Measurements from ENCODE around the gene LRRC14B. TPM values are rescaled to one million over a fixed set of nuclear protein-coding genes. Genes with fewer than 3 reads are reported as not detected.

LRRC14B gene
- total RNA-seq, 1 experiment from 2014 or later, result not detected

- BruUV-seq (replicated peaks), result no TSS peak
- Histone ChIP-seq H3K9ac (ENCODE audit: low read length) (no peak overlapping the region), H3K36me3 (ENCODE audit: low read depth, low read length) (no peaks in the 10 kb centered on the region), H3K4me1 (ENCODE audit: insufficient read depth, low read length) (peaks cover 6% of the 10 kb centered on the region), H3K27ac (ENCODE audit: low read length) (no peak overlapping the region), H3K27me3 (ENCODE audit: low read length) (no peaks in the 10 kb centered on the region), H3K9me3 (ENCODE audit: low read length) (no peaks in the 10 kb centered on the region), H3K4me2 (ENCODE audit: low read length) (no peak overlapping the region), H4K20me1 (ENCODE audit: low read length) (no peaks in the 10 kb centered on the region), H3K9me2 (replicated peaks; ENCODE audit: low read length) (no peaks in the 10 kb centered on the region), H3K79me2 (ENCODE audit: low read length) (no peaks in the 10 kb centered on the region), H3F3A (ENCODE audit: low read length, unreplicated experiment) (no peaks in the 10 kb centered on the region), H3K4me3 (ENCODE audit: low read length) (no peak overlapping the region), H2AFZ (ENCODE audit: low read length) (no peak overlapping the region)
- ATAC-seq (no peak), DNase-seq (no peak)
- POLR2A ChIA-PET (ENCODE audit: unreplicated experiment), result no interaction called here
- CTCF ChIA-PET, result no interaction called here
- intact Hi-C loops (cut with micrococcal nuclease), result no loop called here
- TF ChIP-seq CTCF (conservative IDR thresholded peaks at IDR 0.05; ENCODE audit: low read depth, low read length), result no peak
- no peak for TF ChIP-seq EZH2 (IDR thresholded peaks at IDR 0.05; ENCODE audit: low read length, unreplicated experiment)
- TF ChIP-seq EZH2phosphoT487 (IDR thresholded peaks at IDR 0.05; ENCODE audit: borderline replicate concordance, low read length), result no peak
Observed at GRCh38 chr5:192970-193831, 1.9 kb downstream of the LRRC14B start.

- ATAC-seq (no peak), DNase-seq (no peak)
- Histone ChIP-seq H3K79me2 (ENCODE audit: low read length) (no peaks in the 10 kb centered on the region), H3K9me3 (ENCODE audit: low read length) (no peaks in the 10 kb centered on the region), H4K20me1 (ENCODE audit: low read length) (no peaks in the 10 kb centered on the region), H3K27me3 (ENCODE audit: low read length) (no peaks in the 10 kb centered on the region), H3K4me3 (ENCODE audit: low read length) (no peak overlapping the region), H3K36me3 (ENCODE audit: low read depth, low read length) (no peaks in the 10 kb centered on the region), H3K9me2 (replicated peaks; ENCODE audit: low read length) (no peaks in the 10 kb centered on the region), H3K27ac (ENCODE audit: low read length) (no peak overlapping the region), H3K4me1 (ENCODE audit: insufficient read depth, low read length) (no peaks in the 10 kb centered on the region), H3K4me2 (ENCODE audit: low read length) (no peak overlapping the region), H3F3A (ENCODE audit: low read length, unreplicated experiment) (no peaks in the 10 kb centered on the region), H2AFZ (ENCODE audit: low read length) (no peak overlapping the region), H3K9ac (ENCODE audit: low read length) (no peak overlapping the region)
- no TSS peak for BruUV-seq (replicated peaks)
- TF ChIP-seq EZH2 (IDR thresholded peaks at IDR 0.05; ENCODE audit: low read length, unreplicated experiment), result no peak
- TF ChIP-seq EZH2phosphoT487 (IDR thresholded peaks at IDR 0.05; ENCODE audit: borderline replicate concordance, low read length), result no peak
- TF ChIP-seq CTCF (conservative IDR thresholded peaks at IDR 0.05; ENCODE audit: low read depth, low read length), result no peak
- ChIA-PET POLR2A (ENCODE audit: unreplicated experiment) (no interaction called here), CTCF (no interaction called here)
- intact Hi-C loops (cut with micrococcal nuclease), result no loop called here
Observed at GRCh38 chr5:194102-194501, 2.8 kb downstream of the LRRC14B start.

GRCh38 chr5:194603-195209 lies 3.4 kb downstream of the LRRC14B start:
- Histone ChIP-seq H4K20me1 (ENCODE audit: low read length) (no peaks in the 10 kb centered on the region), H3K36me3 (ENCODE audit: low read depth, low read length) (no peaks in the 10 kb centered on the region), H3K27me3 (ENCODE audit: low read length) (no peaks in the 10 kb centered on the region), H3K9me3 (ENCODE audit: low read length) (no peaks in the 10 kb centered on the region), H3K4me1 (ENCODE audit: insufficient read depth, low read length) (no peaks in the 10 kb centered on the region), H3F3A (ENCODE audit: low read length, unreplicated experiment) (no peaks in the 10 kb centered on the region), H3K27ac (ENCODE audit: low read length) (no peak overlapping the region), H3K9ac (ENCODE audit: low read length) (no peak overlapping the region), H3K9me2 (replicated peaks; ENCODE audit: low read length) (no peaks in the 10 kb centered on the region), H3K4me3 (ENCODE audit: low read length) (no peak overlapping the region), H2AFZ (ENCODE audit: low read length) (no peak overlapping the region), H3K79me2 (ENCODE audit: low read length) (no peaks in the 10 kb centered on the region), H3K4me2 (ENCODE audit: low read length) (no peak overlapping the region)
- no TSS peak for BruUV-seq (replicated peaks)
- DNase-seq (no peak), ATAC-seq (no peak)
- intact Hi-C loops (cut with micrococcal nuclease), result no loop called here
- POLR2A ChIA-PET (ENCODE audit: unreplicated experiment), result no interaction called here
- CTCF ChIA-PET, result no interaction called here
- TF ChIP-seq EZH2phosphoT487 (IDR thresholded peaks at IDR 0.05; ENCODE audit: borderline replicate concordance, low read length), result no peak
- no peak for TF ChIP-seq EZH2 (IDR thresholded peaks at IDR 0.05; ENCODE audit: low read length, unreplicated experiment)
- TF ChIP-seq CTCF (conservative IDR thresholded peaks at IDR 0.05; ENCODE audit: low read depth, low read length), result no peak

Data from PC-3 (cell line).